ENCODE results near the gene C16orf86. TPM values are rescaled to one million over a fixed set of nuclear protein-coding genes. Genes with fewer than 3 reads are reported as not detected.

C16orf86 gene
- polyA plus RNA-seq, 1 of the 3 experiments (the other 2 are of a cell fraction): 4.3 TPM

DNA sequence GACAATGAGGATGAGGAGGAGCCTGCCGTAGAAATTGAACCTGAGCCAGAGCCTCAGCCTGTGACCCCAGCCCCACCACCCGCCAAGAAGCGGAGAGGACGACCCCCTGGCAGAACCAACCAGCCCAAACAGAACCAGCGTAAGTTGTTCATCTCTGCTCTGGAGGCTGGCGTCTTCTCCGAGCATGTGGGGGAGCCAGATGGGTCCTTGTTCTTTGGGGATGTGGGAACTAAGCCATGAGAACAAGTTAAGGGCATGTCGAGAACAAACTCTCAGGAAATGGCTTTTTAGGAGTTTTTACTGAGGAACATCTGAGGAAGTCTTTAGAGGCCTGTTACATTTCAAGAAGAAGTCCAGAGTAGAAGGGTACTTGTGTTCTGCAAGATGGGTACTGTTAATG, 29.9 kb upstream of the C16orf86 start:
- Histone ChIP-seq H3K4me3 (ENCODE audit: low read depth in 2 of 2, low read length in 1 of 2) (no peak overlapping the region), H4K20me1 (ENCODE audit: insufficient read depth) (no peaks in the 10 kb centered on the region), H2AFZ (ENCODE audit: low read depth) (no peak overlapping the region), H3F3A (replicated peaks; ENCODE audit: insufficient read depth) (peaks cover 4% of the 10 kb centered on the region), H3K4me2 (no peak overlapping the region), H3K36me3 (replicated peaks in 1 of 2; ENCODE audit: control insufficient read depth in 1 of 2, insufficient read depth in 2 of 2, low read length in 1 of 2) (peaks cover 28 to 37% of the 10 kb centered on the region in 2 experiments), H3K9me2 (no peaks in the 10 kb centered on the region), H3K4me1 (ENCODE audit: control insufficient read depth in 1 of 2, insufficient read depth in 2 of 2, low read depth in 1 of 2, low read length in 1 of 2) (no peaks in the 10 kb centered on the region), H3K9me3 (no peaks in the 10 kb centered on the region), H3K9ac (no peak overlapping the region), H3K79me2 (ENCODE audit: insufficient read depth) (peaks cover 1% of the 10 kb centered on the region; the same call in 1 of the 2 replicates), H3K27ac (ENCODE audit: low read depth in 2 of 2, low read length in 1 of 2) (no peak overlapping the region), H3K27me3 (ENCODE audit: insufficient read depth) (no peaks in the 10 kb centered on the region)
- TF ChIP-seq ELF1 (IDR thresholded peaks at IDR 0.05) (no peak), RXRA (IDR thresholded peaks at IDR 0.05; ENCODE audit: borderline replicate concordance, low read depth) (no peak), NRF1 (IDR thresholded peaks at IDR 0.05; ENCODE audit: low read depth, low read length) (no peak), SIN3A (IDR thresholded peaks at IDR 0.05; ENCODE audit: borderline replicate concordance, low read depth, low read length) (no peak), SMC3 (IDR thresholded peaks at IDR 0.05; ENCODE audit: low read depth, low read length) (no peak), CHD2 (IDR thresholded peaks at IDR 0.05; ENCODE audit: low read length, partially characterized antibody) (no peak), TCF12 (IDR thresholded peaks at IDR 0.05) (no peak), TAF1 (IDR thresholded peaks at IDR 0.05; ENCODE audit: borderline replicate concordance, low read depth, low read length) (no peak), RAD21 (IDR thresholded peaks at IDR 0.05; ENCODE audit: low read length) (no peak)
- TF ChIP-seq, protein P1, sequence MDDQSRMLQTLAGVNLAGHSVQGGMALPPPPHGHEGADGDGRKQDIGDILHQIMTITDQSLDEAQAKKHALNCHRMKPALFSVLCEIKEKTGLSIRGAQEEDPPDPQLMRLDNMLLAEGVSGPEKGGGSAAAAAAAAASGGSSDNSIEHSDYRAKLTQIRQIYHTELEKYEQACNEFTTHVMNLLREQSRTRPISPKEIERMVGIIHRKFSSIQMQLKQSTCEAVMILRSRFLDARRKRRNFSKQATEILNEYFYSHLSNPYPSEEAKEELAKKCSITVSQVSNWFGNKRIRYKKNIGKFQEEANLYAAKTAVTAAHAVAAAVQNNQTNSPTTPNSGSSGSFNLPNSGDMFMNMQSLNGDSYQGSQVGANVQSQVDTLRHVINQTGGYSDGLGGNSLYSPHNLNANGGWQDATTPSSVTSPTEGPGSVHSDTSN (IDR thresholded peaks at IDR 0.05): no peak
- TF ChIP-seq, protein P2, sequence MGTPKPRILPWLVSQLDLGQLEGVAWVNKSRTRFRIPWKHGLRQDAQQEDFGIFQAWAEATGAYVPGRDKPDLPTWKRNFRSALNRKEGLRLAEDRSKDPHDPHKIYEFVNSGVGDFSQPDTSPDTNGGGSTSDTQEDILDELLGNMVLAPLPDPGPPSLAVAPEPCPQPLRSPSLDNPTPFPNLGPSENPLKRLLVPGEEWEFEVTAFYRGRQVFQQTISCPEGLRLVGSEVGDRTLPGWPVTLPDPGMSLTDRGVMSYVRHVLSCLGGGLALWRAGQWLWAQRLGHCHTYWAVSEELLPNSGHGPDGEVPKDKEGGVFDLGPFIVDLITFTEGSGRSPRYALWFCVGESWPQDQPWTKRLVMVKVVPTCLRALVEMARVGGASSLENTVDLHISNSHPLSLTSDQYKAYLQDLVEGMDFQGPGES (IDR thresholded peaks at IDR 0.05; ENCODE audit: low read depth, low read length): no peak
- TF ChIP-seq, protein P3, sequence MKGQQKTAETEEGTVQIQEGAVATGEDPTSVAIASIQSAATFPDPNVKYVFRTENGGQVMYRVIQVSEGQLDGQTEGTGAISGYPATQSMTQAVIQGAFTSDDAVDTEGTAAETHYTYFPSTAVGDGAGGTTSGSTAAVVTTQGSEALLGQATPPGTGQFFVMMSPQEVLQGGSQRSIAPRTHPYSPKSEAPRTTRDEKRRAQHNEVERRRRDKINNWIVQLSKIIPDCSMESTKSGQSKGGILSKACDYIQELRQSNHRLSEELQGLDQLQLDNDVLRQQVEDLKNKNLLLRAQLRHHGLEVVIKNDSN (IDR thresholded peaks at IDR 0.05; ENCODE audit: borderline replicate concordance, low read depth): no peak
- 93% methylated on average over 8 of the region's 8 CpGs for WGBS (ENCODE audit: low lambda C conversion rate)
- DNase-seq: no peak
- ChIA-PET POLR2A (no interaction called here), CTCF (interaction anchor here (3.1 to 16.5 kb wide), 4 partner anchors 8 to 116 kb away, joined by 11 to 263 read pairs (median 23); partner anchors contain the start of genes CARMIL2 and CTCF)

DNA sequence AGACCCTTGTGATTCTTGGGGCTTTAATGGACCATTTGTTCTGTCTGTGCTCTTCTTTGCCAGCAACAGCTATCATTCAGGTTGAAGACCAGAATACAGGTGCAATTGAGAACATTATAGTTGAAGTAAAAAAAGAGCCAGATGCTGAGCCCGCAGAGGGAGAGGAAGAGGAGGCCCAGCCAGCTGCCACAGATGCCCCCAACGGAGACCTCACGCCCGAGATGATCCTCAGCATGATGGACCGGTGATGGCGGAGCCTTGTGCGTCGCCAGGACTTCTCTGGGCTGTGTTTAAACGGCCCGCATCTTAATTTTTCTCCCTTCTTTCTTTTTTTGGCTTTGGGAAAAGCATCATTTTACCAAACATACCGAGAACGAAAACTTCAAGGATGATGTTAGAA, 29.0 kb upstream of the C16orf86 start:
- Histone ChIP-seq H3K9me3 (no peaks in the 10 kb centered on the region), H3K27ac (ENCODE audit: low read depth in 2 of 2, low read length in 1 of 2) (no peak overlapping the region), H3K4me2 (no peak overlapping the region), H3F3A (replicated peaks; ENCODE audit: insufficient read depth) (peaks cover 4% of the 10 kb centered on the region), H4K20me1 (ENCODE audit: insufficient read depth) (no peaks in the 10 kb centered on the region), H3K36me3 (replicated peaks in 1 of 2; ENCODE audit: control insufficient read depth in 1 of 2, insufficient read depth in 2 of 2, low read length in 1 of 2) (peaks cover 19 to 31% of the 10 kb centered on the region in 2 experiments), H3K4me1 (ENCODE audit: control insufficient read depth in 1 of 2, insufficient read depth in 2 of 2, low read depth in 1 of 2, low read length in 1 of 2) (no peaks in the 10 kb centered on the region; a peak in 1 of 4 replicates), H3K4me3 (ENCODE audit: low read depth in 2 of 2, low read length in 1 of 2) (no peak overlapping the region), H2AFZ (ENCODE audit: low read depth) (no peak overlapping the region), H3K79me2 (ENCODE audit: insufficient read depth) (no peaks in the 10 kb centered on the region), H3K27me3 (ENCODE audit: insufficient read depth) (no peaks in the 10 kb centered on the region), H3K9ac (no peak overlapping the region), H3K9me2 (no peaks in the 10 kb centered on the region)
- DNase-seq: no peak
- TF ChIP-seq RAD21 (IDR thresholded peaks at IDR 0.05; ENCODE audit: low read length): no peak
- TF ChIP-seq, protein P3 (IDR thresholded peaks at IDR 0.05; ENCODE audit: borderline replicate concordance, low read depth): no peak
- TF ChIP-seq, protein P4, sequence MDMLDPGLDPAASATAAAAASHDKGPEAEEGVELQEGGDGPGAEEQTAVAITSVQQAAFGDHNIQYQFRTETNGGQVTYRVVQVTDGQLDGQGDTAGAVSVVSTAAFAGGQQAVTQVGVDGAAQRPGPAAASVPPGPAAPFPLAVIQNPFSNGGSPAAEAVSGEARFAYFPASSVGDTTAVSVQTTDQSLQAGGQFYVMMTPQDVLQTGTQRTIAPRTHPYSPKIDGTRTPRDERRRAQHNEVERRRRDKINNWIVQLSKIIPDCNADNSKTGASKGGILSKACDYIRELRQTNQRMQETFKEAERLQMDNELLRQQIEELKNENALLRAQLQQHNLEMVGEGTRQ (IDR thresholded peaks at IDR 0.05; ENCODE audit: borderline replicate concordance, low read depth, low read length): no peak
- TF ChIP-seq, protein P5, sequence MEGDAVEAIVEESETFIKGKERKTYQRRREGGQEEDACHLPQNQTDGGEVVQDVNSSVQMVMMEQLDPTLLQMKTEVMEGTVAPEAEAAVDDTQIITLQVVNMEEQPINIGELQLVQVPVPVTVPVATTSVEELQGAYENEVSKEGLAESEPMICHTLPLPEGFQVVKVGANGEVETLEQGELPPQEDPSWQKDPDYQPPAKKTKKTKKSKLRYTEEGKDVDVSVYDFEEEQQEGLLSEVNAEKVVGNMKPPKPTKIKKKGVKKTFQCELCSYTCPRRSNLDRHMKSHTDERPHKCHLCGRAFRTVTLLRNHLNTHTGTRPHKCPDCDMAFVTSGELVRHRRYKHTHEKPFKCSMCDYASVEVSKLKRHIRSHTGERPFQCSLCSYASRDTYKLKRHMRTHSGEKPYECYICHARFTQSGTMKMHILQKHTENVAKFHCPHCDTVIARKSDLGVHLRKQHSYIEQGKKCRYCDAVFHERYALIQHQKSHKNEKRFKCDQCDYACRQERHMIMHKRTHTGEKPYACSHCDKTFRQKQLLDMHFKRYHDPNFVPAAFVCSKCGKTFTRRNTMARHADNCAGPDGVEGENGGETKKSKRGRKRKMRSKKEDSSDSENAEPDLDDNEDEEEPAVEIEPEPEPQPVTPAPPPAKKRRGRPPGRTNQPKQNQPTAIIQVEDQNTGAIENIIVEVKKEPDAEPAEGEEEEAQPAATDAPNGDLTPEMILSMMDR (IDR thresholded peaks at IDR 0.05): no peak
- no peak for TF ChIP-seq FOXM1 (IDR thresholded peaks at IDR 0.05; ENCODE audit: low read depth)
- no peak for TF ChIP-seq FOSL2 (IDR thresholded peaks at IDR 0.05; ENCODE audit: borderline replicate concordance, low read depth)
- TF ChIP-seq GATA2 (CRISPR knock-in tag; IDR thresholded peaks at IDR 0.05): no peak
- TF ChIP-seq RCOR1 (IDR thresholded peaks at IDR 0.05; ENCODE audit: low read length): no peak
- no peak for TF ChIP-seq EP300 (IDR thresholded peaks at IDR 0.05; ENCODE audit: borderline replicate concordance in 1 of 2, low read depth in 1 of 2, low read length in 1 of 2)
- TF ChIP-seq, protein P2 (IDR thresholded peaks at IDR 0.05; ENCODE audit: low read depth, low read length): no peak
- CTCF ChIA-PET: interaction anchor here (1.1 to 16.5 kb wide), 5 partner anchors 44 to 124 kb away, joined by 3 to 263 read pairs (median 11); partner anchors contain the start of gene CTCF
- POLR2A ChIA-PET: no interaction called here
- 94% methylated on average over 12 of the region's 12 CpGs for WGBS (ENCODE audit: low lambda C conversion rate)
